Measurements from ENCODE around the gene SMG7. TPM values are rescaled to one million over a fixed set of nuclear protein-coding genes. Genes with fewer than 3 reads are reported as not detected.

The SMG7 gene
- total RNA-seq, 1 donor from 2014 or later, result 22.4 TPM

DNA sequence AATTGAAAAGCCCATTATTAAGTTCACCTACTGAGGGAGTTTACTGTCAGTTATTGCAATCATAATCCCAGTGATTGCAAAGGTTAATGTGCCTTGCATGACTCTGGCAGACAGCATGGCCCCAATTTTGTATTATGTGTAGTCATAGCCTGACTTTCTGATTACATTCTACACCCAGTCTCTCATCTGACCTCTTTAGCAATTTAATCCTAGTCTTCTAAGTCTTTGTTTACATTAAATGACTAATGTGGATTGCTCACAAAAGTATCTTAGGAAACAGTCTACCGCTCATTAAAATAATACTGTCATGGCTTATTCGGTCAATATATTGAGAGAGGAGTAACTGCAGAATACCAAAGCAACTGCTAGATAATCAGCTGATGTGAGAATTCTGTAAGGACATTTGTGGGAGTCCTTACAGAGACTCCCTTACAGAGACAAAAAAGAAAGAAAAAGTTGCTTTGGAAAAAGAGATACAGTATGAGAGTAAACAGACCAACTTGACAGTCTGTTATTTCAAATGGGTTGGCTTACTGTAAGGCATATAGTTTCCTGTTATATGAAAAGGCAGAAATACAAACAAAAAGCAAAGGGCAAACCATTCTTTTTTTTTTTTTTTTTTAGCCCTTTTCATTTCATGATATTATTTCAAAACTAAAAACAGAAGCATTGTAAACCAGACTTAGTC lies 42.8 kb downstream of the SMG7 start:
- no peak for DNase-seq

DNA sequence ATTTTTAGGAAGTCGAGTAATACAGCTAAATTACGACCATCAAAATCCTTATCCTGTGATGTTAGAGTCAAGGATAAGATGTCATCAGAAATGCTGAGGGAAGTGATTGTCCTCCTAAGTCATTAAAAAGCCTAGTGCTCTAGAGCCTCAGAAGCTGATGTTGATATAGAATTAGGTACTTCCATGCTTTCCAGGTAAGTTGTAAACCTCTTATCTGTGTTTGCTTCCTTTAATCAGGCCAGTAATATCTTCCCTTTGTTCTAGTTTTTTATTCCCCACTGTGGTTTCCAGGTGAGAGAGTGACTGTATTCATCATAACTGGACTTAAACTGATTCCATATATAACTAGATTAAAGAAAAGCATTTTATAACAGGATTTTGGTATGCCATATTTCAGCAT lies 44.4 kb downstream of the SMG7 start:
- DNase-seq, result no peak

DNA sequence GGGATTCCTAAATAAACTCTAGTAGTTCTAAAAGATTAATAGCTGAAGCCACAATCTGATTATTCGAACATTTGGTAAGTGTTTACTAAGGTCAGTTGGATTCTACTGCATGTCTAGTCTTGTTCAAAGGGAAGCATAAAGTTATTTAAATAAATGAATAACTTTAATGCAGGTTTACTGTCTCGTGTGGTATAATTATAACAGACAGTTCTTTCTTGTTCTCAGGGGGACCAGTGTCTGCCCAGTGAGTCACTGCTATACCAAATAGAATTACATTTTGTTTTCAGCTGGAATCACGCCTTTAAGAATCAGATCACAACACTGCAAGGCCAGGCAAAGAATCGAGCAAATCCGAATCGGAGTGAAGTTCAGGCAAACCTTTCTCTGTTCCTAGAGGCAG lies 45.1 kb downstream of the SMG7 start:
- no peak for DNase-seq

DNA sequence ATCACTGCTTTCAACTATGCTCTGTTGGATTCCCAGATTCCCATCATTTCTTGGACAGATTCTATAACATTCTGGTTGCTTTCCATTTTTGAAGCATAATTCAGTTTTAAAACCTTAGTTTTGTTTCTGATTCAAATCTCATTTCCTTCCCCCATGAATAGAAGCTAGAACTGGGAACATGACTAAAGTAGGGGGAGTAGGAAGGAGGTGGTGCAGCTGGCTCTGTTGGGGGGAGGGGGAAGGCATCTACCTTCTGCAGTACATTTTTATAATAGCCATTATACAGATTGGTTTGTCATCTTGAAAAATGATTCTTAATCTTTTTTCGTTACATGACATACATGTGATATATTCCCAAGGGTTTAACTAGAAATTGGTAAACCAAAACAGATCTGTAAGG lies 48.1 kb downstream of the SMG7 start:
- DNase-seq, result no peak

DNA sequence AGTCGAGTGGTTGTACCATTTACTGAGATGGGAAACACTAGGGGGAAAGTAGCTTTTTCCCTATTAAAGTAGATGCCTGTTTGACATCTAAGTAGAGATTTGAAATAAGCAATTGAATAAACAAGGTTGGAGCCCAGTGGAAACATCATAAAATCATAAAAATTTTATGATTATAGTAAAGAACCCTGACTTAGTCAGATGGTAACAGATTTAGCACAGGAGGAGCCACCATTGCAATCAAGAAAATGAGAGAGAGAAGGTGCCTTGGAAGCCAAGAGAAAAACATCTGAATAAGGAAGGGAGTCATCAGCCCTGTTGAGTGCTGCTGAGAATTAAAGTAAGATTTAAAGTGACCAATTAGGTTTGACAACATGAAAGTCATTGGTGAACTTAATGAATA lies 49.8 kb downstream of the SMG7 start:
- DNase-seq, result no peak

DNA sequence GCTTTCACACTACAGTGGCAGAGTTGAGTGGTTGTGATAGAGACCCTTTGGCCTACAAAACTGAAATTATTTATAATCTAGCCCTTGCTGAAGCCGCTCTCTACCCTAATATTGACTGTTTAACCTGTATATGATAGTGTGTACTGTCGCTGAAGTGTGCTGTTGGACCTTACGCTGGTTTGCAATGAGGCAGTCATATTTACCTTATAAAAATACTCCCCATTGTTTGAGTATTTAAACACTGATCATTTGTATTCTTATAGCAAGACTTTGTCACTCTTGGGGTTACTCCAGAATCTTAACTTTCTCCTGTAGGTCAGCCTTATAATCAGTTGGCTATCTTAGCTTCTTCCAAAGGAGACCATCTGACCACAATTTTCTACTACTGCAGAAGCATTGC lies 56.3 kb downstream of the SMG7 start:
- DNase-seq, result no peak

DNA sequence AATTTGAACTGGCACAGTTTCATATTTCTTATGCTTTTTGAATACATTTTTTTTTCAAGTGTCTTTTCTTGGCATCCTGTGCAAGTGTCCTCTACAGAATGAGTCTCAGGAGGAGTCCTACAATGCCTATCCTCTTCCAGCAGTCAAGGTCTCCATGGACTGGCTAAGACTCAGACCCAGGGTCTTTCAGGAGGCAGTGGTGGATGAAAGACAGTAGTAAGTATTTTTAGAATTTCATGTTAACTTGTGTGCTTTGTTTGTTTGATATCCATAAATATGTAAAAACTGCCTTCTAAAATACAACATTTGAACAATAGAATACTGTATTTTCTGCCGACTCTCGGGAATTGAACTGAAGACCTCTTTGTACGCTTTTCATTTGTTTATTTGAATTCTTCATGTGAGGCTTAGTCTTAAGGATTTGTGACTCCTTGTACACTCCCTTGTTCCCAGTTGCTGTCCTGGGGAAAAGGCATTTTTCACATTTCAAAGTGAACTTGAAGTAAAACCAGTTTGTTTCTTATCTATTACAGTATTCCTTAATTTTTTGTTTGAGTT lies 61.4 kb downstream of the SMG7 start:
- no peak for DNase-seq

DNA sequence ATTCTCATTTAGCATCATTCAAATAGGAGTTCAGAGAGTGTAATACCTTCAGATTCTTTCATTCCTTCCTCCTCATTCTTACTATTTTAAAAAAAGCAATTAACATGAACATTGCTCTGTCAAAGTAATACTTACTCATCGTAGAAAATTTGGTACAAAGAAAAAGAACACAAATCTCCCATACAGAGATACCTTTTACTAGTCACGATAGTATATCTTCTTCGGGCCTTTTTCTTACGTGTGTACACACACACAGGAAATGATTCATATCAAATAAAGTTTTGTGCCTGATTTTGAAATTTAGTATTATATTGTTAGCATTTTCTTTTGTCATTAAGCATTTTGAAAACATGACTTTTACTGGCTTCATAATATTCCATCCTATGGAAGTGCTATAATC lies 65.1 kb downstream of the SMG7 start:
- DNase-seq, result no peak

DNA sequence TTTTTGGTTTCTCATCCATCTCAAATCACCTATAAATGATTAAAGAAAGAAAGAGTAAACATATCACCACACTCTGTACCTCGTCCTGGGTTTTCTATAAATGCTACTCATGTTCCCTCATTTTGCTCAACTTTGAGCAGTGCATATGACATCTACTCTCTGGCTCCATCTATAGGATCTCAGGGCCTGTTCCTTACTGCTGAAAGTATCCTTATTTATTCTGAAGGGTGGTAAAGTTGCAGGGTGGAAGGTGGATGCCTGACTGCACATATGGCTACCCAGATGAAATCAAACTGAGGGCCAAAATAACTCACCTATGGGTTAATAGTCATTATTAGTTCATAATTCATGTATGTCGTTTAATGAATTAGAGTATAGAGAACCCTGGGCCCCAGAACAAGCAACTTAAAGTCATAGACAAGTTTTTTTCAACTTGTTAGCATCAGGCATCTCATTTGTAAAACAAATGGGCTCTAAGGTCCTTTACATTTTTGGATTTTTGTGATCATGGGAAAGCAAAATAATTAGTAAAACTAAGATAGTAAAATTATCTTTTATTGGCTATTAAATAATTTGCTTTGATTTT lies 71.4 kb downstream of the SMG7 start:
- DNase-seq, result peak; percentile 52

DNA sequence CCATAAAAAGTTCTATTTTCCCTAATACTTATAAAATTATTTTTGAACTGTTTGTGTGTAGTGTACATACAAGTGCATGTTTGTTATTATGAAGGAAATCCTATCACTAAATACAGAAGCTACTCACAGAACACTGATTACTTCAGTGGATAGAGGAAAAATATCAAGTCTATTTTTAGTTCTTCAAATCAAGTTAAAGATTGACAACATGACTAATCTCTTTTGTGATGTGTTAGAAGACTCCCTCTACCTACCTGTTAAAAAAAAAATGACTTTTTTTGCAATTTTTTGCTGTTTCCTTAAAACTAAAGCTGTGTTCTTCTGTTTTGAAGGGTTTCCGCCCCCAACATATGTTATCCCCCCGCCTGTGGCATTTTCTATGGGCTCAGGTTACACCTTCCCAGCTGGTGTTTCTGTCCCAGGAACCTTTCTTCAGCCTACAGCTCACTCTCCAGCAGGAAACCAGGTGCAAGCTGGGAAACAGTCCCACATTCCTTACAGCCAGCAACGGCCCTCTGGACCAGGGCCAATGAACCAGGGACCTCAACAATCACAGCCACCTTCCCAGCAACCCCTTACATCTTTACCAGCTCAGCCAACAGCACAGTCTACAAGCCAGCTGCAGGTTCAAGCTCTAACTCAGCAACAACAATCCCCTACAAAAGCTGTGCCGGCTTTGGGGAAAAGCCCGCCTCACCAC lies 72.4 kb downstream of the SMG7 start:
- DNase-seq, result no peak

DNA sequence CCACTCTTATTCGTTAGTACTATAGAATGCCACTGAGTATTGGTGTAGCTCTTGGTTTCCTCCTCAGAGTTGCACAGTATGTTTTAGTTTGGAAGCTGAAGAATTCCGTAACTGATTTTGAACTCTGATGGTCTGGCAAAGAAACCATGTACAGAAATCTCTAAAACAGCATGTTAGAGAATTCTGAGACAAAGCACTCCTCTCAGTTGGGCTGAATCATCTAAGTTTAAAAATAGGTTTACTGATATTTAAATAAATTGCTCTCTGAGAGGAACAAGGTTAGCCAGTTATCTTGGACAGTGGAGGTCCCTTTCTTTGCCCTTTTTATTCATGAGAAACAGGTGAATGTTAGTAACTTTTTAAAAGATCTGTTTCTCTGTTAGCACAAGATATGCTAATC lies 74.1 kb downstream of the SMG7 start:
- DNase-seq, result no peak

DNA sequence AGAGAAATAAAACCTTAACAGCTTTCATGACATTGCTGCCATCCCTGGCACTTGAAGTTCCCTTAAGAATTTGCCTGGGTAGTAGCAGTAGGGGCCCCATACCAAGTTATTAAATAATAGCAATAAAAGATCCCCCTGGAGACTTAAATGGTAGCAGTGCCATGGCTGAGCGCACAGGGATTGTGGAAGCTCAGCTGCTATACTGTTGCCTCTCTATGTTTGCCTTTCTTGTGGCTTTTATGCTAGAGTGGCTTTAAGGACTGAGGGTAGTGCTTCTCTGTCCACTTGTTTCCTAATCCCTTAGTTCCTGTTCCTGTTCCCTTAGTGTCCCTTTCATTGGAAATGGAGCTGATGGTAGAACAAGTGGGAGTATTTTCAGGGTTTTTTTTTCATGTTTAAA lies 75.8 kb downstream of the SMG7 start:
- no peak for DNase-seq

DNA sequence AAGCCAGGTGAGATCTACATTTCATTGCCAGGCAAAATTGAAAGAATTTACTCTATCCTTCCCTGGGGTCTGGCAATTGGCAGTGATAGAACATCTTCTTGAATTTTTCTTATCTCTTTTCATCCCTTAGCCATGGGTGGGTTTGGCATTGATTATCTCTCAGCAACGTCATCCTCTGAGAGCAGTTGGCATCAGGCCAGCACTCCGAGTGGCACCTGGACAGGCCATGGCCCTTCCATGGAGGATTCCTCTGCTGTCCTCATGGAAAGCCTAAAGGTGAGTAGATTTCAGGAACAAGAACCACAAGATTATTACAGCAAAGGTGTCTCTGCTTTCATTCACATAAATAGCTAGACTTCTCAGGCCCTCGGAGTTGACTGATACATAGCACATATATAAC lies 78.6 kb downstream of the SMG7 start:
- no peak for DNase-seq

DNA sequence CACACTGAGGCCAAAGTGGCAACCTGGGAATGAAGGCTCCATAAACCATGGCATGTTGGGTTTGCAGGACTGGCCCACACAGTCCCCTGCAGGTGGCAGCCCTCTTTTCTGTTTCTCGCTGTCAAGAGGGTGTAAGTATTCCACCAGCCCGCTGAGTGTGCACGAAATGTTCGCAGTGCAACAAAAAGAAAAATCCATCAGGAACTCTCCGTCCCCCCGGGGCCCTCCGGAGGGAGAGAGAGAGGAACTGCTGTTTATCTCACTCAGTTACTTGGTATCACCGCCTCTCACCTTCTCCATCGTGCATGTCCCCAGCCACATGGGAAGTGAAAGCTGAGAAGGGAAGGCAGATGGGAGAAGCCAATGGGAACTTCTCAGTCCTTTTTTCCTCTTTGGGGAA lies 79.6 kb downstream of the SMG7 start:
- no peak for DNase-seq

DNA sequence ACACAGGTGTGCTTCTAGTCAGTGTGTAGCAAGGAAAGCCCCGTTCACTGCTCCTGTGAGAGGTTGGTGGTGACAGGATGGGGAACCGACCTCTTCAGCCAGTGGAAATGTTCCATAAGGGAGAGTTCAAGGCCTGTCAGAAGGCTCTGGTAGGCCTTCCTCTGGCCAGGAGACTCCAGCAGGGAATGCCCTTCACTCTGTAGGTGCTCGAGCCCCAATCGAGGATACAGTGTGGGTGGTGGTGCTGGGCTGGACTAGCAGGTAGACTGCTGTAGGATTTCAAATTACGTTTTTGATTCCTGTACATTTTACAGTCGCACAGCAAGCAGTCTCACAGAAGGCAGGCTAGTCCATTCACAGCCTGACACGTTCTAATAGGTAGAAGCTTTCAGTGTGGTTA lies 80.1 kb downstream of the SMG7 start:
- no peak for DNase-seq

DNA sequence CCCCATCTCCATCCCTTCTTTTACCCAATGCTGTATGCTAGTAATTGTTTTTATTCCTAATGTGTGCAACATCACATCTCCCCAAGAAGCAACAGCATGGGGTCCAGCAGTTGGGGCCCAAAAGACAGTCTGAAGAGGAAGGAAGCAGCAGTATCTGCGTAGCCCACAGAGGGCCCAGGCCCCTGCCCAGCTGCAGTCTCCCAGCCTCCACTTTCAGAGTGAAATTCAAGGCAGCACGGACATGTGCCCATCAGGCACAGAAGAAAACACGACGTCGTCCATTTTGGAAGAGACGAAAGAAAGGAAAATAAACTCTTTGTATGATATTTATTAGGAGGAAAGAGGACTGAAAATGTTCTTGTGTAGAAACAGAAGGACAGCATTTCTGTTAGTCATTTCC lies 80.6 kb downstream of the SMG7 start:
- no peak for DNase-seq

DNA sequence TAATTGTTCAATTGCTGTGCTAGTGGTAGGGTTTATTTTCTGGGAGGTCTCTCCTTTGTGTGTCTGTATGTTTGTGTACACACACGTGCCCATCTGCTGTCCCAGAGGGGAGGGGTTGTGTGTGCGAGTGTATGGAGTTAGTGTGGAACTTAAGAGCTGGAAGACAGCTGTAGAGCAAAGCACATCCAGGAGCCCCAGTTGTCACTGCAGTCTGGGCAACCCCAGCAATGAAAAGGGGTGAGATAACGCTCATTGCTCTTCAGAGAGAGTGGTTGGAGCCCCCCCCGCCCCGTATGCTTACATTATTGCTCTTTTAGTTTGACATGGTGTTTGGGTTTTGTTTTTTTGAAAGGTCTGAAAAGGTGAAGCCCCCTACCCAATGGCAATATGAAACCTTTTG lies 81.0 kb downstream of the SMG7 start:
- DNase-seq, result no peak

DNA sequence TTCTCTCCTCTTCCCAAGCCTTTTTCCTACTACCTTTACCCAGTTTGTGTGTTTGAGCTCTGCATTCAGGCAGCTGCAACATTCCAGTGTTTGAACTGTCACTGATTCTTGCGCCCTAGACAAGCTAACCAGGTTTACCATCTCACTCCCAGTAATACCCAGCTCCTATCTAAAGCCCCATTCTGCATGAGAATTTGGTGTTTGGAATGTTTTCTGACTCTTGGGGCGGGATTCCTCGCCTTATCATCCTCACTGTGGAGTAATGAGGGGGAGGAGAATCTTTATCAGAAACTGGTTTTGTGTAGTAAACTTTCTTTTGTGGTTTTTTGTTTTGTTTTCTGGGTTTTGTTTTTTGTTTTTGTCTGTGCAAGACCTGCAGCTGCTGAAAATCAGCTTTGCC lies 81.5 kb downstream of the SMG7 start:
- no peak for DNase-seq

DNA sequence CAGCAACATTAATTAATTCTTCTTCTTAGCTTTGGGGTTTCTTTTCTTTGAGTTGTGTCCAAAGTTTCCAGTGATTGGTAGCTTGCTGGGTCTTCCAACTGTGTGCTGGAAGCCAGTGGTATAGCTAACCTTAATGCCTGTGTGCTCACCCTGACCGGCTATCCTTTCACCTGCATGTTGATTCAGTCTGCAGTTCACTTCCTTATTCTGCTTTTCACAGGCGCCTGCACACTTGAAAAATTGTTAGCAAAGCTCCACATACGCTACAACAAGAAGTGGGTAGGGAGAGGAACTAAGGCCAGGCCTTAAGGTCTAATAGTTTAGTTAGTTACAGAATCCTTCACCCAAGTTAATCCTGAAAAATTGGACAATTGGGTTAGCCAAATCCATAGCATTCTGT lies 82.3 kb downstream of the SMG7 start:
- DNase-seq, result no peak

DNA sequence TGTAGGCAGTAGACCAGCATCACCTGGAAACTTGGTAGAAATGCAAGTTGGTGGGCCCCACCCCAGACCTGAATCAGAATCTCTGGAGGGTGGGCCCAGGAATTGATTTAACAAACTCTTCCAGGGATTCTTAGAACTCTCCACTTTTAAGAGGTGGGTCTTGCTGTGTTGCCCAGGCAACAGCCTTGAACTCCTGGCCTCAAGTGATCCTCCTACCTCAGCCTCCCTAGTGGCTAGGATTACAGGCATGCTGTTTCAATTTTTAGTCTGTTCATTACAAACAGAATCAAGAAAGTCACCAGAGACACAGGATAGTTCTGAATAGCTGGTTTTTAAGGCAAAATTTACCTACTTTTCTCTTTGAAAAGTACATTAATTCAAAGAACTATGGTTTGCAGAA lies 86.8 kb downstream of the SMG7 start:
- no peak for DNase-seq

DNA sequence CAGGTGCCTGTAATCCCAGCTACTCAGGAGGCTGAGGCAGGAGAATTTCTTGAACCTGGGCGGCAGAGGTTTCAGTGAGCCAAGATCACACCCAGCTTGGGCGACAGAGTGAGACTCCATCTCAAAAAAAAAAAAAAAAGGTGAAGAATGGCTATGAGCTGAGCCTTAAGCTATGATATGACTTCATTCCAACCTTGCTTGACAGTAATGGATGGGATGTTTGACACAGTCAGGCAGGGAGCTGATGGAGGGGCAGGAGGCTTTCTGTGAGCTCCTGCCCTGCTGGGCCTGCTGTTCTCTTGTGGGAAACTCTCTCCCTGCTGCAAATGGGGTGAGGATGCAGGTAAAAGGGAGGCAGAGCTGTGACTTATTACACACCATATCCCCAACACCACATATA lies 90.4 kb downstream of the SMG7 start:
- no peak for DNase-seq

DNA sequence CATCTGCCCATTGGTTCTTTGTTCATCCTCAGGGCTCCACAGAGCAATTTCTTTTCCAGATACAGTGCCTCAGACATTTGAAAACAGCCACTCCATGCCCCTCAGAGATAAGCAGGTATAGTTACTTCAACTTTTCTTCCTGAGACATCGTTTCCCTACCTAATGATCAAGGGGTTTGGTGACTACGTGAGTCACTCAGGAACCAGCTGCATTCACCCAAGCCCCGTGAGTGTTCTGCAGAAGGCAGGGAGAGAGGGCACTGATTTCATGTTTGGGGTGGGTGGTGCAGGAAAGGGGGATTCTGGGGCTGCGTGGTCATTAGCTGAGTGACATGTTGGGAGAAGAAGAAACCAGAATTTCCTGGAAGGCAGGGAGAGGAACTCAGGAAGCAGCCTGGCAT lies 93.0 kb downstream of the SMG7 start:
- DNase-seq, result no peak

DNA sequence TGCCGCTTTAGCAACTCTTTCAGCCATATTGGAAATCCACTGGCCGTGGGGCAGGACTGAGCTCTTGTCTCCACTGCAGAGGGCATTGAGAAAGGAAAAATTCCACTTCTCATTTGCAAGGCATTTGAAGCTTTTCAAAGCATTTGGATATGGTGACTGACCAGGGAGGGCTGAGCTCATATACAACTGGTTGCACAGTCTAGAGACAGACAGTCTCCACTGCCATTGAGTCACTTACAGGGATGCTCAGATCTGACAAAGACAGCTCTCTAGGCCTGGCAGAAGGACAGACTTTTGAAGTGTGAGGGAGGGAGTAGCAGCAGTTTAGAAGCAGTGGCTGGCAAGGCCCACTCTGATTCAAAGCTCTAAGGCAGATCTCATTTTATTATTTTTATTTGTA lies 93.7 kb downstream of the SMG7 start:
- no peak for DNase-seq

DNA sequence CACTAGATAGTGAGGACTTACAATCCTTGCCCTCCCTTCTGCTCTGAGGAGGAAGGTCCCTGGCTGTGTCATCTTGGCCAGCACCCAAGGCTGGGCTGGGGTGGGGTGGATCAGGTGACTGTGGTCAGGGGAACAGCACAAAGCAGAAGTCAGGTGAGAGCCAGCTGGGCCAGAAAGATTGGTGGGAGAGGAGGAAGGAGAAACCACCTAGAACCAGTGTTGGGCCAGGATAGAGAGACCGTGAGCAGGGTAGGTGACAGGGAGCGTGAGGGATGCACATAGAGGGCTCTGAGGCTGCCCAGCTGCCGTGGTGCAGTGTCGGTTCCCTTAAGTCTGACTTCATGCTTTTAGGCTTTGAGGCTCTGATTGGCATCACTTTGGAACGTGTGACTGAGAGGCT lies 95.3 kb downstream of the SMG7 start:
- DNase-seq, result no peak

Data from skin of body (tissue), 2 donors.